HCT116 (cell line): ENCODE results near the gene MCF2L2. TPM values are rescaled to one million over a fixed set of nuclear protein-coding genes. Genes with fewer than 3 reads are reported as not detected.

Source experiments
- ATAC-seq: fragments of 200-7000 bp; cut with Tn5 transposase; 2 replicates; pipeline ENCODE4 v1.9.1; 2020; ENCODE audit warnings: mild to moderate bottlenecking, moderate library complexity
- BruUV-seq: library from RNA; stranded (reverse); fragments of 400-500 nt; replicated peaks from 2 replicates; lab custom pipeline; 2021; lab: Mats Ljungman, UMichigan
- CTCF ChIA-PET: fragments of 300-600 bp; sonication (Branson Sonifier 250); formaldehyde crosslinking; loops from one replicate; lab custom pipeline; 2021; ENCODE audit warnings: antibody characterized with exemption; lab: Charles Lee
- POLR2A ChIA-PET: fragments of 300-600, 350-600 bp; sonication (Branson Sonifier 250); formaldehyde crosslinking; loops from one replicate; lab custom pipeline; 2021; ENCODE audit warnings: antibody characterized with exemption; lab: Charles Lee
- RAD21 ChIA-PET, 2 experiments: fragments of 300-600 bp; sonication (Branson Sonifier 250); formaldehyde crosslinking; loops; one replicate each; lab custom pipeline; 2023; ENCODE audit warnings: low total read pairs in 2 of 2; ENCODE audit not compliant: uncharacterized antibody in 2 of 2, unreplicated experiment in 2 of 2, low non-redundant PET in 1 of 2; lab: Charles Lee
- DNase-seq: peaks from one replicate; pipeline ENCODE4 v3.0.0-alpha.2; 2010; ENCODE audit warnings: low read depth, low spot score
- H2AFZ ChIP-seq: fragments of 200-600 bp; shearing (Covaris generic), sonication (generic); 2 replicates; pipeline ENCODE4 v1.6.1; 2017; ENCODE audit warnings: low read depth, mixed run types, mixed read lengths, antibody characterized with exemption, low read length; ENCODE audit not compliant: poor library complexity, severe bottlenecking
- H3K27ac ChIP-seq: 2 replicates; pipeline ENCODE4 v1.5.1; 2012; ENCODE audit warnings: low read depth, low read length
- H3K27me3 ChIP-seq: fragments of 200-600 bp; sonication (generic); 2 replicates; pipeline ENCODE4 v1.6.1; 2016; ENCODE audit warnings: mixed run types, low read length, mixed read lengths; ENCODE audit not compliant: insufficient read depth
- H3K36me3 ChIP-seq, 2 experiments: fragments of 200-500 bp in 1 of 2; fragments of 200-600 bp in 1 of 2; sonication (Bioruptor generic) in 1 of 2; sonication (generic) in 1 of 2; 2 replicates each; pipeline versions ENCODE4 v1.5.1 to v1.6.1; 2014 to 2016; ENCODE audit warnings: low read length in 2 of 2, inconsistent platforms in 1 of 2, mixed read lengths in 1 of 2, mixed run types in 1 of 2; ENCODE audit not compliant: insufficient read depth in 2 of 2, control insufficient read depth in 1 of 2
- H3K4me1 ChIP-seq, 2 experiments: fragments of 200-600 bp in 1 of 2; sonication (generic) in 1 of 2; 2 replicates each; pipeline versions ENCODE4 v1.5.1 to v1.6.1; 2012 to 2017; ENCODE audit warnings: low read length in 2 of 2, inconsistent platforms in 1 of 2, mild to moderate bottlenecking in 1 of 2, mixed read lengths in 1 of 2, mixed run types in 1 of 2, moderate library complexity in 1 of 2; ENCODE audit not compliant: insufficient read depth in 2 of 2, control insufficient read depth in 1 of 2
- H3K4me2 ChIP-seq: fragments of 200-600 bp; sonication (generic); 2 replicates; pipeline ENCODE4 v1.6.1; 2017; ENCODE audit warnings: mixed run types, low read length, mixed read lengths
- H3K4me3 ChIP-seq, 2 experiments: fragments of 200-600 bp in 1 of 2; sonication (generic) in 1 of 2; replicated peaks in 1 of 2; 2 replicates each; pipeline ENCODE4 v1.5.1; 2011 to 2016; ENCODE audit warnings: low read length in 2 of 2, control low read depth in 1 of 2, low read depth in 1 of 2, mild to moderate bottlenecking in 1 of 2, mixed read lengths in 1 of 2, mixed run types in 1 of 2
- H3K79me2 ChIP-seq: fragments of 200-600 bp; sonication (generic); 2 replicates; pipeline ENCODE4 v1.6.1; 2017; ENCODE audit warnings: mild to moderate bottlenecking, mixed run types, low read length, moderate library complexity, mixed read lengths; ENCODE audit not compliant: insufficient read depth
- H3K9ac ChIP-seq: fragments of 200-600 bp; sonication (generic); 2 replicates; pipeline ENCODE4 v1.6.1; 2016; ENCODE audit warnings: low read length, mixed read lengths
- H3K9me2 ChIP-seq: fragments of 200-600 bp; sonication (generic), shearing (Covaris generic); 2 replicates; pipeline ENCODE4 v1.6.1; 2017; ENCODE audit warnings: mixed run types, mild to moderate bottlenecking, moderate library complexity; ENCODE audit not compliant: insufficient read depth
- H3K9me3 ChIP-seq, 2 experiments: fragments of 200-500 bp in 1 of 2; fragments of 200-600 bp in 1 of 2; sonication (Bioruptor generic) in 1 of 2; sonication (generic) in 1 of 2; 2 replicates each; pipeline ENCODE4 v1.6.1; 2014 to 2017; ENCODE audit warnings: low read length in 2 of 2, mixed read lengths in 2 of 2, inconsistent platforms in 1 of 2, low read depth in 1 of 2, mild to moderate bottlenecking in 1 of 2, mixed run types in 1 of 2, moderate library complexity in 1 of 2; ENCODE audit not compliant: control insufficient read depth in 1 of 2, insufficient read depth in 1 of 2
- H4K20me1 ChIP-seq: fragments of 200-600 bp; sonication (generic), shearing (Covaris generic); 2 replicates; pipeline ENCODE4 v1.6.1; 2017; ENCODE audit warnings: mixed run types, mild to moderate bottlenecking, moderate library complexity; ENCODE audit not compliant: insufficient read depth
- CBX3 ChIP-seq: IDR thresholded peaks from 2 replicates; pipeline ENCODE4 v1.6.1; 2012; ENCODE audit warnings: low read depth
- CEBPB ChIP-seq: IDR thresholded peaks from 2 replicates; pipeline ENCODE4 v1.6.1; 2012; ENCODE audit warnings: low read depth
- EGR1 ChIP-seq: IDR thresholded peaks from 2 replicates; pipeline ENCODE4 v1.6.1; 2012; ENCODE audit warnings: low read depth
- EZH2 ChIP-seq: fragments of 200-600 bp; sonication (generic); IDR thresholded peaks from 2 replicates; pipeline ENCODE4 v1.6.1; 2017; ENCODE audit warnings: antibody characterized with exemption, mixed run types
- EZH2phosphoT487 ChIP-seq: fragments of 200-600 bp; IDR thresholded peaks from 2 replicates; pipeline ENCODE4 v1.6.1; 2018; ENCODE audit warnings: antibody characterized with exemption, borderline replicate concordance
- JUND ChIP-seq: IDR thresholded peaks from 2 replicates; pipeline ENCODE4 v1.6.1; 2012
- POLR2A ChIP-seq: IDR thresholded peaks from 2 replicates; pipeline ENCODE4 v1.7.0; 2011; ENCODE audit warnings: borderline replicate concordance; ENCODE audit not compliant: insufficient read depth, insufficient read length; ENCODE audit errors: extremely low read depth
- POLR2AphosphoS5 ChIP-seq: IDR thresholded peaks from 2 replicates; pipeline ENCODE4 v1.6.1; 2011; ENCODE audit warnings: mild to moderate bottlenecking, low read depth, low read length, moderate library complexity
- SRF ChIP-seq: IDR thresholded peaks from 2 replicates; pipeline ENCODE4 v1.6.1; 2012; ENCODE audit warnings: low read depth
- TCF7L2 ChIP-seq: IDR thresholded peaks from 2 replicates; pipeline ENCODE4 v1.7.0; 2011; ENCODE audit warnings: borderline replicate concordance, inconsistent platforms; ENCODE audit not compliant: insufficient read depth, insufficient read length; ENCODE audit errors: extremely low read depth
- ZFX ChIP-seq: fragments of 450-650 bp; IDR thresholded peaks from 2 replicates; pipeline ENCODE4 v1.6.1; 2017
- intact Hi-C: fragments of 100-400 bp; cut with micrococcal nuclease; formaldehyde crosslinking; loops from 2 replicates; pipeline ENCODE4 v1.10.0; 2022
- total RNA-seq: library from RNA; stranded (reverse); gene quantifications from one replicate; pipeline ENCODE4 v1.2.1, GENCODE V29; 2021; ENCODE audit not compliant: unreplicated experiment
- TF ChIP-seq, protein P1 (sequence below), 3 experiments: fragments of 200-600 bp in 1 of 3; sonication (generic) in 1 of 3; IDR thresholded peaks in 2 of 3; conservative IDR thresholded peaks in 1 of 3; 2 replicates each; pipeline ENCODE4 v1.5.1; 2012 to 2017; ENCODE audit warnings: low read depth in 2 of 3, low read length in 2 of 3, antibody characterized with exemption in 1 of 3, borderline replicate concordance in 1 of 3, control low read depth in 1 of 3, mild to moderate bottlenecking in 1 of 3, mixed read lengths in 1 of 3, mixed run types in 1 of 3, moderate library complexity in 1 of 3; ENCODE audit not compliant: insufficient read depth in 1 of 3
- TF ChIP-seq, protein P2 (sequence below): IDR thresholded peaks from 2 replicates; pipeline ENCODE4 v1.6.1; 2012; ENCODE audit warnings: low read depth
- TF ChIP-seq, protein P3 (sequence below): IDR thresholded peaks from 2 replicates; pipeline ENCODE4 v1.6.1; 2011; ENCODE audit warnings: mild to moderate bottlenecking, low read length, moderate library complexity; ENCODE audit not compliant: insufficient replicate concordance; ENCODE audit errors: extremely low read depth
- TF ChIP-seq, protein P4 (sequence below): IDR thresholded peaks from 2 replicates; pipeline ENCODE4 v1.6.1; 2012

Gene MCF2L2
- total RNA-seq, 1 experiment from 2014 or later: 1.5 TPM

DNA sequence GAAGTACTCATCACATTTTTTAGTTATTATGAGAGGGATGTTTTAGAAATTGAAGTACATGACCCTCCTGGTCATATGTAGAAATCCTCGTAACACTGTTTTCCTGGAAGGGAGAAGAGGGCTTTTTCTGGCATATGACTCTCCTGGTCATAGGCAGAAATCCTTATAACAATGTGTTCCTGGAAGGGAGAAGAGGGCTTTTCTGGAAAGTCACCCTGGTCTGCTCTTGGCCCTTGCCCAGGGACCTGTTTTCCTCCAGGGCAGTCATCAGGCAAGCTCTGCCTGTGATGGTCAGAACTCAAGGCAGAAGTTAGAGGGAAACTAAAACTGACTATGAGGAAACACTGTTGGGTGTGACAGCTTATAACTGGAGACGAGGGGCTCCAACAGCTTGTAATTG lies 293.6 kb downstream of the MCF2L2 start:
- H3K36me3 ChIP-seq: no peaks in the 10 kb centered on the region
- H3K9me2 ChIP-seq: no peaks in the 10 kb centered on the region
- intact Hi-C loops: no loop called here
- peaks cover 0 to 2% of the 10 kb centered on the region in 2 experiments; a peak in 1 of 4 replicates for H3K9me3 ChIP-seq
- no peak for ATAC-seq
- no peak for TF ChIP-seq SRF
- TF ChIP-seq CEBPB: no peak
- TF ChIP-seq EZH2phosphoT487: no peak
- no peak for TF ChIP-seq EZH2
- no peak for TF ChIP-seq TCF7L2
- TF ChIP-seq, protein P1, sequence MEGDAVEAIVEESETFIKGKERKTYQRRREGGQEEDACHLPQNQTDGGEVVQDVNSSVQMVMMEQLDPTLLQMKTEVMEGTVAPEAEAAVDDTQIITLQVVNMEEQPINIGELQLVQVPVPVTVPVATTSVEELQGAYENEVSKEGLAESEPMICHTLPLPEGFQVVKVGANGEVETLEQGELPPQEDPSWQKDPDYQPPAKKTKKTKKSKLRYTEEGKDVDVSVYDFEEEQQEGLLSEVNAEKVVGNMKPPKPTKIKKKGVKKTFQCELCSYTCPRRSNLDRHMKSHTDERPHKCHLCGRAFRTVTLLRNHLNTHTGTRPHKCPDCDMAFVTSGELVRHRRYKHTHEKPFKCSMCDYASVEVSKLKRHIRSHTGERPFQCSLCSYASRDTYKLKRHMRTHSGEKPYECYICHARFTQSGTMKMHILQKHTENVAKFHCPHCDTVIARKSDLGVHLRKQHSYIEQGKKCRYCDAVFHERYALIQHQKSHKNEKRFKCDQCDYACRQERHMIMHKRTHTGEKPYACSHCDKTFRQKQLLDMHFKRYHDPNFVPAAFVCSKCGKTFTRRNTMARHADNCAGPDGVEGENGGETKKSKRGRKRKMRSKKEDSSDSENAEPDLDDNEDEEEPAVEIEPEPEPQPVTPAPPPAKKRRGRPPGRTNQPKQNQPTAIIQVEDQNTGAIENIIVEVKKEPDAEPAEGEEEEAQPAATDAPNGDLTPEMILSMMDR (IDR thresholded peaks at IDR 0.05 in 2 of 3, conservative IDR thresholded peaks at IDR 0.05 in 1 of 3; ENCODE audit: borderline replicate concordance in 1 of 3, insufficient read depth in 1 of 3, low read depth in 2 of 3, low read length in 2 of 3): no peak
- no peak for TF ChIP-seq JUND
- no peak for TF ChIP-seq POLR2AphosphoS5
- TF ChIP-seq, protein P2, sequence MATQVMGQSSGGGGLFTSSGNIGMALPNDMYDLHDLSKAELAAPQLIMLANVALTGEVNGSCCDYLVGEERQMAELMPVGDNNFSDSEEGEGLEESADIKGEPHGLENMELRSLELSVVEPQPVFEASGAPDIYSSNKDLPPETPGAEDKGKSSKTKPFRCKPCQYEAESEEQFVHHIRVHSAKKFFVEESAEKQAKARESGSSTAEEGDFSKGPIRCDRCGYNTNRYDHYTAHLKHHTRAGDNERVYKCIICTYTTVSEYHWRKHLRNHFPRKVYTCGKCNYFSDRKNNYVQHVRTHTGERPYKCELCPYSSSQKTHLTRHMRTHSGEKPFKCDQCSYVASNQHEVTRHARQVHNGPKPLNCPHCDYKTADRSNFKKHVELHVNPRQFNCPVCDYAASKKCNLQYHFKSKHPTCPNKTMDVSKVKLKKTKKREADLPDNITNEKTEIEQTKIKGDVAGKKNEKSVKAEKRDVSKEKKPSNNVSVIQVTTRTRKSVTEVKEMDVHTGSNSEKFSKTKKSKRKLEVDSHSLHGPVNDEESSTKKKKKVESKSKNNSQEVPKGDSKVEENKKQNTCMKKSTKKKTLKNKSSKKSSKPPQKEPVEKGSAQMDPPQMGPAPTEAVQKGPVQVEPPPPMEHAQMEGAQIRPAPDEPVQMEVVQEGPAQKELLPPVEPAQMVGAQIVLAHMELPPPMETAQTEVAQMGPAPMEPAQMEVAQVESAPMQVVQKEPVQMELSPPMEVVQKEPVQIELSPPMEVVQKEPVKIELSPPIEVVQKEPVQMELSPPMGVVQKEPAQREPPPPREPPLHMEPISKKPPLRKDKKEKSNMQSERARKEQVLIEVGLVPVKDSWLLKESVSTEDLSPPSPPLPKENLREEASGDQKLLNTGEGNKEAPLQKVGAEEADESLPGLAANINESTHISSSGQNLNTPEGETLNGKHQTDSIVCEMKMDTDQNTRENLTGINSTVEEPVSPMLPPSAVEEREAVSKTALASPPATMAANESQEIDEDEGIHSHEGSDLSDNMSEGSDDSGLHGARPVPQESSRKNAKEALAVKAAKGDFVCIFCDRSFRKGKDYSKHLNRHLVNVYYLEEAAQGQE: no peak
- no peak for TF ChIP-seq POLR2A
- no peak for TF ChIP-seq ZFX
- TF ChIP-seq CBX3: no peak
- TF ChIP-seq, protein P3, sequence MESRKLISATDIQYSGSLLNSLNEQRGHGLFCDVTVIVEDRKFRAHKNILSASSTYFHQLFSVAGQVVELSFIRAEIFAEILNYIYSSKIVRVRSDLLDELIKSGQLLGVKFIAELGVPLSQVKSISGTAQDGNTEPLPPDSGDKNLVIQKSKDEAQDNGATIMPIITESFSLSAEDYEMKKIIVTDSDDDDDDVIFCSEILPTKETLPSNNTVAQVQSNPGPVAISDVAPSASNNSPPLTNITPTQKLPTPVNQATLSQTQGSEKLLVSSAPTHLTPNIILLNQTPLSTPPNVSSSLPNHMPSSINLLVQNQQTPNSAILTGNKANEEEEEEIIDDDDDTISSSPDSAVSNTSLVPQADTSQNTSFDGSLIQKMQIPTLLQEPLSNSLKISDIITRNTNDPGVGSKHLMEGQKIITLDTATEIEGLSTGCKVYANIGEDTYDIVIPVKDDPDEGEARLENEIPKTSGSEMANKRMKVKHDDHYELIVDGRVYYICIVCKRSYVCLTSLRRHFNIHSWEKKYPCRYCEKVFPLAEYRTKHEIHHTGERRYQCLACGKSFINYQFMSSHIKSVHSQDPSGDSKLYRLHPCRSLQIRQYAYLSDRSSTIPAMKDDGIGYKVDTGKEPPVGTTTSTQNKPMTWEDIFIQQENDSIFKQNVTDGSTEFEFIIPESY: no peak
- TF ChIP-seq EGR1: no peak
- TF ChIP-seq, protein P4, sequence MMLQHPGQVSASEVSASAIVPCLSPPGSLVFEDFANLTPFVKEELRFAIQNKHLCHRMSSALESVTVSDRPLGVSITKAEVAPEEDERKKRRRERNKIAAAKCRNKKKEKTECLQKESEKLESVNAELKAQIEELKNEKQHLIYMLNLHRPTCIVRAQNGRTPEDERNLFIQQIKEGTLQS: no peak
- H2AFZ ChIP-seq: no peak overlapping the region
- DNase-seq: no peak
- H3K4me2 ChIP-seq: no peak overlapping the region
- no peak overlapping the region for H3K9ac ChIP-seq
- RAD21 ChIA-PET: no interaction called here
- no peak overlapping the region for H3K27ac ChIP-seq
- BruUV-seq: no TSS peak
- no peaks in the 10 kb centered on the region for H3K79me2 ChIP-seq
- H3K4me3 ChIP-seq: no peak overlapping the region
- H3K27me3 ChIP-seq: no peaks in the 10 kb centered on the region
- CTCF ChIA-PET: no interaction called here
- POLR2A ChIA-PET: no interaction called here
- no peaks in the 10 kb centered on the region for H4K20me1 ChIP-seq
- H3K4me1 ChIP-seq: no peaks in the 10 kb centered on the region
